ENCODE data around the gene LY6G5B. TPM values are rescaled to one million over a fixed set of nuclear protein-coding genes. Genes with fewer than 3 reads are reported as not detected.

LY6G5B gene
- total RNA-seq, 2 experiments from 2014 or later: 17.6 to 21.4 TPM

- Mint-ChIP-seq H3K4me1 (peaks cover 6% of the 10 kb centered on the region), H3K4me3 (no peak overlapping the region), H3K27ac (peak overlapping the region; percentile 2), H3K9me3 (no peaks in the 10 kb centered on the region), H3K36me3 (peaks cover 30% of the 10 kb centered on the region), H3K27me3 (no peaks in the 10 kb centered on the region)
- DNase-seq: no peak
These were observed 35.6 kb upstream of the LY6G5B start for GRCh38 chr6:31634131-31634530.

DNA sequence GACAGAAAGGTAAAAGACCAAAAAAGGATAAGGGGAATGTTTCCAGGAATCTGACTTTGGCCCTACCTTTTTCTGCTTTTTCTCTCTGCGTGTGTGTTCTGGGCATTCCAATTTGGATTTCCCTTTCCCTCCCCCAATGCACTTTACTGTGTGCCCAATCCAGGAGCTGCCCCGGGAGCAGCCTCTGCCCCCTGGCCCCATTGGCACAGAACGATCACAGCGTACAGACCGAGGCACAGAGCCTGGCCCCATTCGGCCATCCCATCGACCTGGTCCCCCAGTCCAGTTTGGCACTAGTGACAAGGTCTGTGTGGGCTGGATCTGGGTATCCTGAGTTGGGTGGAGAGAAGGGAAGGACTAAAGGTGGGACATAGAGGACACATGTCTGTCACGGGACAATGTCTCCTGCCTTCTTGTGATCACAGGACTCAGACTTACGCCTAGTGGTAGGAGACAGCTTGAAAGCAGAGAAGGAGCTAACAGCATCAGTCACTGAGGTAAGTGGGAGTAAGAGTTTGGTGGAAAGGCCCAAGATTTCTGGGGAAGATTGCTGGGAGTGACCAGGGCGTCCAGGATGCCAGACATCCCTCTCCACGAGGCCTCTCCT lies 34.7 kb upstream of the LY6G5B start:
- H3K4me1 Mint-ChIP-seq: peaks cover 13% of the 10 kb centered on the region
- H3K36me3 Mint-ChIP-seq: peaks cover 25% of the 10 kb centered on the region
- peak overlapping the region; percentile 15 for H3K27ac Mint-ChIP-seq
- DNase-seq: no peak
- H3K9me3 Mint-ChIP-seq: no peaks in the 10 kb centered on the region
- H3K27me3 Mint-ChIP-seq: no peaks in the 10 kb centered on the region
- H3K4me3 Mint-ChIP-seq: no peak overlapping the region

GRCh38 chr6:31636698-31637596 lies 32.8 kb upstream of the LY6G5B start:
- DNase-seq: no peak
- Mint-ChIP-seq H3K4me1 (peaks cover 18% of the 10 kb centered on the region), H3K4me3 (no peak overlapping the region), H3K9me3 (no peaks in the 10 kb centered on the region), H3K27me3 (no peaks in the 10 kb centered on the region), H3K27ac (peak overlapping the region; percentile 58), H3K36me3 (peaks cover 14% of the 10 kb centered on the region)

- H3K27ac Mint-ChIP-seq: peak overlapping the region; percentile 63
- peaks cover 10% of the 10 kb centered on the region for H3K36me3 Mint-ChIP-seq
- peaks cover 15% of the 10 kb centered on the region for H3K4me1 Mint-ChIP-seq
- H3K9me3 Mint-ChIP-seq: no peaks in the 10 kb centered on the region
- no peak for DNase-seq
- no peak overlapping the region for H3K4me3 Mint-ChIP-seq
- H3K27me3 Mint-ChIP-seq: no peaks in the 10 kb centered on the region
These were observed 30.7 kb upstream of the LY6G5B start for GRCh38 chr6:31639043-31639442.

GRCh38 chr6:31639449-31639861 lies 30.3 kb upstream of the LY6G5B start:
- H3K36me3 Mint-ChIP-seq: peaks cover 9% of the 10 kb centered on the region
- no peak overlapping the region for H3K4me3 Mint-ChIP-seq
- peaks cover 15% of the 10 kb centered on the region for H3K4me1 Mint-ChIP-seq
- H3K9me3 Mint-ChIP-seq: no peaks in the 10 kb centered on the region
- no peak for DNase-seq
- H3K27me3 Mint-ChIP-seq: no peaks in the 10 kb centered on the region
- H3K27ac Mint-ChIP-seq: peak overlapping the region; percentile 63

DNA sequence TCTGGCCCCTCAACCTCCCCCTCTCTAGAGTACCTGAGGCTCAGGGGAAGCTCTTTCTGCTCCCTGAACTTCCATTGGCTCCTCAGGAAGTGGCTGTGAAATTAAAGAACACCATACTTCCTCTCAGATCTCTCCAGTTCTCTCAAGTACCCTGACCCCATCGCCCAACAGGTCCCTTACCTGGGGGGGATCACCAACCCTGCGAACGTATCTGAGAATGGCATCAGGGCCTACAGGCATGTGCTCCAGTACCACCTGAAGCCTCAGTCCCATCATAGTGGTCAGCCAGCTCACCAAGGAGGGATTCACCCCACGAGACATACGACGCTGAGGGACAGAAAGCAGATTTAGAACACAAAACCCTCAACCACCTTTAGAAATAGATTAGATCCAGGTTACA lies 29.2 kb upstream of the LY6G5B start:
- peaks cover 18% of the 10 kb centered on the region for H3K4me1 Mint-ChIP-seq
- no peak for DNase-seq
- peak overlapping the region; percentile 48 for H3K27ac Mint-ChIP-seq
- no peaks in the 10 kb centered on the region for H3K27me3 Mint-ChIP-seq
- no peaks in the 10 kb centered on the region for H3K9me3 Mint-ChIP-seq
- no peak overlapping the region for H3K4me3 Mint-ChIP-seq
- H3K36me3 Mint-ChIP-seq: peaks cover 13% of the 10 kb centered on the region

- Mint-ChIP-seq H3K36me3 (peaks cover 13% of the 10 kb centered on the region), H3K4me3 (no peak overlapping the region), H3K9me3 (no peaks in the 10 kb centered on the region), H3K27ac (no peak overlapping the region), H3K27me3 (no peaks in the 10 kb centered on the region), H3K4me1 (peaks cover 18% of the 10 kb centered on the region)
- DNase-seq: no peak
These were observed 28.4 kb upstream of the LY6G5B start for GRCh38 chr6:31641370-31641769.

GRCh38 chr6:31642798-31643570 lies 26.8 kb upstream of the LY6G5B start:
- Mint-ChIP-seq H3K36me3 (peaks cover 14% of the 10 kb centered on the region), H3K27me3 (no peaks in the 10 kb centered on the region), H3K4me1 (peaks cover 18% of the 10 kb centered on the region), H3K4me3 (no peak overlapping the region), H3K9me3 (no peaks in the 10 kb centered on the region), H3K27ac (no peak overlapping the region)
- no peak for DNase-seq

DNA sequence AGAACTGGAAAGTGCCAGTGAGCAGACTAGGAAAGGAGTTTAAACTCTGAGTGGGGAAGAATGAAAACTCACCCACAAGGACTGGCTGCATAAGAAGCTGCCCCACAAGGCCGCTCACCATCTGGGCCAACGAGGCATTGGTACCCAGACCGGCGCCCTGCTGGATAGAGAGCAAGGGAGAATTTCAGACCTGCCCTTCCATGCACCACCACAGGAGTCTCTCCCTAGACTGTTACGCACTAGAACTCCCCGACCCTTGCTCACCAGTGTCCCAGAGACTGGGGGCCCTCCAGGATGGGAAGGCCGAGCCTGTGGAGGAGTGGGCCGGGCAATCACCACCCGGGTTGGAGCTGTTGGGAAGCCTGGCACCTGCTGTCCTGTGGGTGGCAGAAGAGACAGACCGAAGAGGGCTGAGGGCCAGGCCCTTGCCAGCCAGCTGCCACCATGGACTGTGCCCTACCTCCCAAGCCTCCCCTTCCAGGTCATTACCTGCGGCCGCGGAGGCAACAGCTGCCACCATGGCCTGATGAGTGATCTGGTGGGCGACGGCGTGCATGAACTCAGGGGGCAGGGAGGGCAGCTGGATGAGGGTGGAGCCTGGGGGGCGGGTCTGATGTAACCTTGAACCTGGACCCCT lies 25.8 kb upstream of the LY6G5B start:
- no peak for DNase-seq
- Mint-ChIP-seq H3K27me3 (no peaks in the 10 kb centered on the region), H3K27ac (no peak overlapping the region), H3K9me3 (no peaks in the 10 kb centered on the region), H3K4me1 (peaks cover 19% of the 10 kb centered on the region), H3K4me3 (no peak overlapping the region), H3K36me3 (peaks cover 15% of the 10 kb centered on the region)

DNA sequence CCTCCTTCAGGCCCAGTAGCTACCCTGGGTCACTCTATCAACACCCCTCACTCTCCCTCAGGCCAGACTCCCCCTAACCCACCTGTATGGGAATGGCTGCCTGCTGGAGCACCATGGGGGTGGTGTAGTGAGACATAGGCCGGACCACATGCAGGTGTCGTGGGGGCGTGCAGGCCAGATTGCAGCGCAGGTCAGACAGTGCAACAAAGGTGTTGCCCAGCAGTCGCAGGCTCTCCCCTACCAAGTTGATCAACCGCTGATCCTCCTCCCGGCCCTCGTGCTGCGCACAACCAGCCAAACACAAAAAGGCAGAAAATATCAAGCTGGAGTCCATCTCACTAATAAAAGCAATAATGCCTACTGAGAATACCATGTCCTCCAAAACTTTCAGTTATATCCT lies 24.5 kb upstream of the LY6G5B start:
- H3K36me3 Mint-ChIP-seq: peaks cover 25% of the 10 kb centered on the region

GRCh38 chr6:31651602-31652191 lies 18.1 kb upstream of the LY6G5B start:
- Mint-ChIP-seq H3K36me3 (peaks cover 47% of the 10 kb centered on the region), H3K4me1 (peaks cover 41% of the 10 kb centered on the region), H3K27me3 (peaks cover 6% of the 10 kb centered on the region), H3K27ac (peak overlapping the region; percentile 100), H3K4me3 (peak overlapping the region; percentile 98), H3K9me3 (no peaks in the 10 kb centered on the region)
- DNase-seq: no peak

More for the DNA sequence above, 24.5 kb upstream of the LY6G5B start:
- Mint-ChIP-seq H3K4me3 (no peak overlapping the region), H3K27ac (peak overlapping the region; percentile 25), H3K4me1 (peaks cover 21% of the 10 kb centered on the region), H3K27me3 (no peaks in the 10 kb centered on the region), H3K9me3 (no peaks in the 10 kb centered on the region)
- DNase-seq: no peak

GRCh38 chr6:31652925-31653724 lies 16.7 kb upstream of the LY6G5B start:
- Mint-ChIP-seq H3K4me3 (peak overlapping the region; percentile 98), H3K4me1 (peaks cover 51% of the 10 kb centered on the region), H3K9me3 (no peaks in the 10 kb centered on the region), H3K27ac (peak overlapping the region; percentile 100), H3K36me3 (peaks cover 52% of the 10 kb centered on the region), H3K27me3 (peaks cover 6% of the 10 kb centered on the region)
- DNase-seq: peak; percentile 85

DNA sequence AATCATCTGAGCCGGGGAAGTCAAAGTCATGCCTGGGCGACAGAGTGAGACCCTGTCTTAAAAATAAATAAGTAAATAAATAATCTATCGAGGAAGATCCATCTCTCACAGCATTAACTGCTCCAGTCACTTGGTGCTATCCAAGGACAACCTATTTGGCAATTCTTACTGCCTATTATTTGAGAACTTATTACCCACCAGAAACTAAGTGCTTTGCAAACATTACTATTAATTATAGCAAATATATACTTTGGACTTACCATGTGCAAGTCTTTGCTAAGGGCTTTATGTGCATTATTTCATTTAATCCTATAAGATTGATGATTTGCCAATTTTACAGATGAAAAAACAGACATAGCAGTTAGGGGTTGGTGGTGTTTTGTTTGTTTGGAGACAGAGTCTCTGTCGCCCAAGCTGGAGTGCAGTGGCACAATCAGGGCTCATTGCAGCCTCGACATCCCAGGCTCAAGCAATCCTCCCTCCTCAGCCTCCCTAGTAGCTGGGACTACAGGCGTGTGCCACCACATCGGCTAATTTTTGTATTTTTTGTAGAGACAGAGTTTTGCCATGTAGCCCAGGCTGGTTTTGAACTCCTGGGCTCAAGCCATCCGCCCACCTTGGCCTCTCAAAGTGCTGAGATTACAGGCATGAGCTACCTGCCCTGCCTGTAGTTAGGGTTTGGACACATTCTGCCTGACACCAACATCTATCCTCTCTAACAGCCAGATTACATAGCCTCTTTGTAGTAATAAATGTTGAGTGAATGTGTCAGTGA lies 15.0 kb upstream of the LY6G5B start:
- H3K27me3 Mint-ChIP-seq: peaks cover 6% of the 10 kb centered on the region
- no peaks in the 10 kb centered on the region for H3K9me3 Mint-ChIP-seq
- peaks cover 49% of the 10 kb centered on the region for H3K36me3 Mint-ChIP-seq
- no peak overlapping the region for H3K4me3 Mint-ChIP-seq
- H3K27ac Mint-ChIP-seq: peak overlapping the region; percentile 4
- H3K4me1 Mint-ChIP-seq: peaks cover 57% of the 10 kb centered on the region
- no peak for DNase-seq
